ENCODE results near the gene CHD1L. TPM values are rescaled to one million over a fixed set of nuclear protein-coding genes. Genes with fewer than 3 reads are reported as not detected.

The CHD1L gene
- total RNA-seq, 1 donor from 2014 or later, result 36.2 TPM

GRCh38 chr1:147213271-147213670 is 29.2 kb upstream of the CHD1L start:
- no peak overlapping the region for H3K27ac ChIP-seq
- H3K36me3 ChIP-seq, result peaks cover 40% of the 10 kb centered on the region
- intact Hi-C loops (cut with DNase I), result no loop called here
- H3K27me3 ChIP-seq, result no peaks in the 10 kb centered on the region
- TF ChIP-seq CTCF (IDR thresholded peaks at IDR 0.05), result no peak
- no peak for ATAC-seq
- no peak overlapping the region for H3K4me3 ChIP-seq
- no peaks in the 10 kb centered on the region for H3K9me3 ChIP-seq
- no peak for DNase-seq
- no peaks in the 10 kb centered on the region for H3K4me1 ChIP-seq

GRCh38 chr1:147214325-147214724 is 28.2 kb upstream of the CHD1L start:
- Histone ChIP-seq H3K36me3 (peaks cover 34% of the 10 kb centered on the region), H3K27me3 (no peaks in the 10 kb centered on the region), H3K9me3 (no peaks in the 10 kb centered on the region), H3K27ac (no peak overlapping the region), H3K4me3 (no peak overlapping the region), H3K4me1 (no peaks in the 10 kb centered on the region)
- ATAC-seq (no peak), DNase-seq (no peak)
- intact Hi-C loops (cut with DNase I), result no loop called here
- no peak for TF ChIP-seq CTCF (IDR thresholded peaks at IDR 0.05)

DNA sequence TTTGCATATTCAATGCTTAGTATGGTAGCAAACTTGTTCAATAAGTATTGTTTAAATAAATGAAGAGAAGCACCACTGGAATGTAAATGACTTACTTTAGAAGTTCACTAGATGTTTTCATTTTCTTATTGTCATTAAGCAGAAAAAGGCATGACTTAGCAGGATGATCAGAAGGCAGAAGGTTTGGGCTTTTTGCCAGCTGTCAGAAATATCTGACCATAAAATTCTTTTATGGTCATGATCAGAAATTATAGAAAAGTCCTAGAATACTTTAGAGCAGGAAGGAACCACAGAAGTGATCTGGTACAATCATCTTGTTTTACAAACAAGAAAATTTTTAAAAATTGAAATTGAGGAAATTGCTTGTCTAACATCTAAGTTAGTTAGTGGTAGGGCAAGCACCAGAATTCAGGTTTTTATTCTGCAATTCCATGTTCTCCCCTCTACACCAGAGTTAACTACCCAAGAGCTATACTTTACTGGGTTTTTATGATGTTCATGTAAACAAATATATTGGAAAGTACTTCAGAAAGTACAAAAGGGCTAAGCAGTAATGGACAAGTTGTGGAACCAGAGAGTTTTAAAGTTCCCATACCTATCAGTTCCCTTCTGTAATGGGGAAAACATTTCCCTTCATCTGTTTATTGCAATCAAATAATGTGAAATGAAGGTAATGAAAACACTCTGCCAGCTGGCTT is 27.5 kb upstream of the CHD1L start:
- H3K36me3 ChIP-seq, result peaks cover 31% of the 10 kb centered on the region
- no peak for TF ChIP-seq CTCF (IDR thresholded peaks at IDR 0.05)
- intact Hi-C loops (cut with DNase I), result no loop called here
- H3K9me3 ChIP-seq, result no peaks in the 10 kb centered on the region
- H3K27me3 ChIP-seq, result no peaks in the 10 kb centered on the region
- DNase-seq, result no peak
- no peak for ATAC-seq
- no peak overlapping the region for H3K4me3 ChIP-seq
- H3K4me1 ChIP-seq, result no peaks in the 10 kb centered on the region
- H3K27ac ChIP-seq, result no peak overlapping the region

DNA sequence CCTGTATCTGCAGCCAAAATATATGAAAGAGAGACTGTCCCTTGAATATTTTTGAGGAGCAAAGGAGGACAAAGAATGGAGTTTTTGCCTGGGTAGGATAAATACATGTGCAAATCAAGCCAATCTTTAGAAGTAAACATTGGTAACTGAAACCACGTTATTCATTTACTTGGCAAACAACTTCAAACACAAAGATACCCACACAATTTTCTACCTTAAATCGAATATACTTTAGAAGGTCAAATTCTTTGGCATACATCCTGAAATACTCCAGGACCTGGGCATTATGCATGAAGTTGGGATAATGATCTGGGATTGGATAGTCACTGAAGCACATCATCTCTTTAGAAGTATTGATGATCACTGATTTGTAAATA is 27.0 kb upstream of the CHD1L start:
- ATAC-seq (no peak), DNase-seq (no peak)
- H3K9me3 ChIP-seq, result no peaks in the 10 kb centered on the region
- no peak overlapping the region for H3K4me3 ChIP-seq
- no peaks in the 10 kb centered on the region for H3K4me1 ChIP-seq
- TF ChIP-seq CTCF (IDR thresholded peaks at IDR 0.05), result no peak
- H3K27ac ChIP-seq, result no peak overlapping the region
- intact Hi-C loops (cut with DNase I), result no loop called here
- no peaks in the 10 kb centered on the region for H3K27me3 ChIP-seq
- peaks cover 26% of the 10 kb centered on the region for H3K36me3 ChIP-seq

DNA sequence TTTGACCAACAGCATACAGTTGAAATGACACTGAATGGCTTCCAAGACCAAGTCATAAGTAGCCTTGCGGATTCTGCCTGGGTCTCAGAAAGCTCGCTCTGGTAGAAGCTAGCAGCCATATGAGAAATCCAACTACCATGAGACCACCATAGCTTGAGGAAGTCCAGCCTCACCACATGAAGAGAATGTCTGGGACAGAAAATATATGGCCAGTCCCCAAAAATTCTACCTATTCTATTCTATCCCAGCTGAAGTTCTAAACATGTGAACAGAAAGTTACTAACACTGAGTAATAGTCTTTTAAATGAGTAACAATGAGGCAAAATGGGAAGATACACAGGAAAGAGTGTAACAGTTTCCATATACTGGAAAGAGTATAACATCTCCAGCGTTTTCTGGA is 26.4 kb upstream of the CHD1L start:
- TF ChIP-seq CTCF (IDR thresholded peaks at IDR 0.05), result no peak

GRCh38 chr1:147217141-147217540 is 25.3 kb upstream of the CHD1L start:
- Histone ChIP-seq H3K9me3 (no peaks in the 10 kb centered on the region), H3K36me3 (peaks cover 15% of the 10 kb centered on the region), H3K4me3 (no peak overlapping the region), H3K27me3 (no peaks in the 10 kb centered on the region), H3K27ac (no peak overlapping the region), H3K4me1 (no peaks in the 10 kb centered on the region)
- no peak for TF ChIP-seq CTCF (IDR thresholded peaks at IDR 0.05)
- intact Hi-C loops (cut with DNase I), result no loop called here
- ATAC-seq, result no peak
- DNase-seq, result no peak

More for the DNA sequence above, 26.4 kb upstream of the CHD1L start:
- no peak overlapping the region for H3K4me3 ChIP-seq
- H3K27me3 ChIP-seq, result no peaks in the 10 kb centered on the region
- ATAC-seq, result no peak
- DNase-seq, result no peak
- no peak overlapping the region for H3K27ac ChIP-seq
- intact Hi-C loops (cut with DNase I), result no loop called here
- no peaks in the 10 kb centered on the region for H3K4me1 ChIP-seq
- peaks cover 22% of the 10 kb centered on the region for H3K36me3 ChIP-seq
- H3K9me3 ChIP-seq, result no peaks in the 10 kb centered on the region

All from upper lobe of right lung (tissue), 1 donor.